SU-DHL-6 (cell line): ENCODE results near the gene CADM1.

Experiments used
- CTCF ChIP-seq: fragments of 200-600 bp; sonication (generic); IDR thresholded peaks from one replicate; pipeline ENCODE4 v1.5.1; 2017; ENCODE audit warnings: antibody characterized with exemption, mild to moderate bottlenecking, low read length, moderate library complexity; ENCODE audit not compliant: insufficient read depth, poor library complexity, severe bottlenecking
- EZH2phosphoT487 ChIP-seq: fragments of 200-600 bp; sonication (generic), shearing (Covaris generic); conservative IDR thresholded peaks from 2 replicates; pipeline ENCODE4 v1.6.1; 2018; ENCODE audit warnings: mild to moderate bottlenecking, antibody characterized with exemption, low read length, moderate library complexity, mixed read lengths

- no peak for TF ChIP-seq CTCF
- no peak for TF ChIP-seq EZH2phosphoT487
Measured at GRCh38 chr11:115325523-115325922, 178.7 kb downstream of the CADM1 start.
